CD4-positive, CD25-positive, alpha-beta regulatory T cell (primary cell): Measurements from ENCODE around the gene PELI1. TPM values are rescaled to one million over a fixed set of nuclear protein-coding genes. Genes with fewer than 3 reads are reported as not detected.
"Not testable (repeated sequence)": the region's sequence is repeated elsewhere in the genome, so short reads cannot be mapped to it uniquely, and the experiment has no call there.

Experiments used
- ATAC-seq, 2 donors: fragments of 150-1000 bp; cut with Tn5 transposase; one replicate each; pipeline ENCODE4 v1.10.0; 2021; ENCODE audit warnings: low read depth in 2 of 2, moderate number of reproducible peaks in 2 of 2, moderate library complexity in 1 of 2
- DNase-seq, 3 donors: peaks; one replicate each; pipeline versions ENCODE4 v3.0.0 to v3.0.0-alpha.2; 2012 to 2022; ENCODE audit warnings: mixed read lengths in 1 of 3
- H3K27ac ChIP-seq: one replicate; pipeline ENCODE4 v1.7.0; 2013; ENCODE audit warnings: mild to moderate bottlenecking, low read length; ENCODE audit not compliant: insufficient read depth, poor library complexity, severe bottlenecking
- H3K27me3 ChIP-seq: one replicate; pipeline ENCODE4 v1.7.0; 2013; ENCODE audit warnings: low read length; ENCODE audit not compliant: control insufficient read depth, insufficient read depth
- H3K36me3 ChIP-seq: one replicate; pipeline ENCODE4 v1.7.0; 2013; ENCODE audit warnings: mild to moderate bottlenecking, low read length, moderate library complexity; ENCODE audit not compliant: control insufficient read depth, insufficient read depth
- H3K4me1 ChIP-seq: 2 replicates; pipeline ENCODE4 v1.7.0; 2013; ENCODE audit warnings: mild to moderate bottlenecking, low read length; ENCODE audit not compliant: insufficient read depth, control insufficient read depth, poor library complexity, severe bottlenecking
- H3K4me3 ChIP-seq: one replicate; pipeline ENCODE4 v1.7.0; 2013; ENCODE audit warnings: low read depth, mild to moderate bottlenecking, low read length, moderate library complexity
- H3K9me3 ChIP-seq, 2 experiments: 1 replicate in 1 of 2; 2 replicates in 1 of 2; pipeline ENCODE4 v1.7.0; 2013; ENCODE audit warnings: low read length in 2 of 2, mild to moderate bottlenecking in 1 of 2, moderate library complexity in 1 of 2; ENCODE audit not compliant: control insufficient read depth in 2 of 2
- H3K27ac Mint-ChIP-seq, 3 donors: one replicate each; pipeline ENCODE4 v1.8.0; 2020 to 2022; ENCODE audit warnings: mild to moderate bottlenecking in 3 of 3, mixed read lengths in 3 of 3, moderate library complexity in 2 of 3
- H3K27me3 Mint-ChIP-seq: one replicate; pipeline ENCODE4 v1.8.0; 2022; ENCODE audit warnings: mild to moderate bottlenecking, mixed read lengths
- H3K36me3 Mint-ChIP-seq: one replicate; pipeline ENCODE4 v1.8.0; 2020; ENCODE audit warnings: mixed read lengths
- H3K4me1 Mint-ChIP-seq, 4 donors: one replicate each; pipeline ENCODE4 v1.8.0; 2020 to 2022; ENCODE audit warnings: mixed read lengths in 4 of 4, mild to moderate bottlenecking in 1 of 4
- H3K4me3 Mint-ChIP-seq, 4 donors: one replicate each; pipeline ENCODE4 v1.8.0; 2020 to 2022; ENCODE audit warnings: mild to moderate bottlenecking in 4 of 4, mixed read lengths in 4 of 4, moderate library complexity in 3 of 4
- H3K9me3 Mint-ChIP-seq, 7 donors: one replicate each; pipeline ENCODE4 v1.8.0; 2020 to 2022; ENCODE audit warnings: mixed read lengths in 7 of 7, mild to moderate bottlenecking in 3 of 7, moderate library complexity in 2 of 7
- polyA plus RNA-seq, 4 donors: library from polyadenylated mRNA; unstranded; fragments of 300-500 nt; fragmentation: Illumina TruSeq; gene quantifications; one replicate each; pipeline ENCODE4 v1.2.3, GENCODE V29; 2021
- total RNA-seq: library from RNA; stranded (reverse); gene quantifications from one replicate; pipeline ENCODE4 v1.2.3, GENCODE V29; 2022

Gene PELI1
- total and polyA plus RNA-seq, 5 donors from 2014 or later, result 32.9 to 405 (median 34.2) TPM

GRCh38 chr2:64111426-64111825 lies 32.8 kb downstream of the PELI1 start:
- no peak for ATAC-seq

GRCh38 chr2:64108666-64109241 lies 35.5 kb downstream of the PELI1 start:
- DNase-seq, result no peak
- Mint-ChIP-seq H3K4me1 (peaks cover 46 to 96% (median 76%) of the 10 kb centered on the region in 4 donors), H3K27me3 (no peaks in the 10 kb centered on the region), H3K4me3 (peak overlapping the region; percentile 29 to 56 (median 44)), H3K27ac (peak overlapping the region; percentile 82 to 95 (median 83)), H3K9me3 (peaks cover 0 to 2% (median 0%) of the 10 kb centered on the region in 7 donors), H3K36me3 (peaks cover 39% of the 10 kb centered on the region)
- Histone ChIP-seq H3K27me3 (no peaks in the 10 kb centered on the region), H3K4me1 (peaks cover 59% of the 10 kb centered on the region), H3K9me3 (no peaks in the 10 kb centered on the region), H3K27ac (peak overlapping the region; percentile 24), H3K4me3 (peak overlapping the region; percentile 15), H3K36me3 (peaks cover 38% of the 10 kb centered on the region)
- no peak for ATAC-seq

More at GRCh38 chr2:64111426-64111825, 32.8 kb downstream of the PELI1 start:
- Mint-ChIP-seq H3K36me3 (peaks cover 19% of the 10 kb centered on the region), H3K4me3 (no peak overlapping the region), H3K27me3 (no peaks in the 10 kb centered on the region), H3K9me3 (peaks cover 0 to 2% (median 0%) of the 10 kb centered on the region in 7 donors), H3K27ac (peak overlapping the region in 1 of 3 donors; percentile 83), H3K4me1 (peaks cover 58 to 97% (median 75%) of the 10 kb centered on the region in 4 donors)
- Histone ChIP-seq H3K27me3 (no peaks in the 10 kb centered on the region), H3K9me3 (no peaks in the 10 kb centered on the region), H3K36me3 (peaks cover 17% of the 10 kb centered on the region), H3K4me3 (no peak overlapping the region), H3K27ac (no peak overlapping the region), H3K4me1 (peaks cover 75% of the 10 kb centered on the region)
- no peak for DNase-seq

GRCh38 chr2:64106481-64106880 lies 37.7 kb downstream of the PELI1 start:
- Mint-ChIP-seq H3K27ac (peak overlapping the region in 2 of 3 donors; percentile 47 to 90), H3K4me3 (peak overlapping the region in 3 of 4 donors; percentile 3 to 22 (median 8)), H3K36me3 (peaks cover 48% of the 10 kb centered on the region), H3K9me3 (peaks cover 0 to 2% (median 0%) of the 10 kb centered on the region in 7 donors), H3K4me1 (peaks cover 44 to 98% (median 77%) of the 10 kb centered on the region in 4 donors), H3K27me3 (no peaks in the 10 kb centered on the region)
- Histone ChIP-seq H3K9me3 (no peaks in the 10 kb centered on the region), H3K27ac (no peak overlapping the region), H3K36me3 (peaks cover 38% of the 10 kb centered on the region), H3K4me3 (no peak overlapping the region), H3K27me3 (no peaks in the 10 kb centered on the region), H3K4me1 (peaks cover 64% of the 10 kb centered on the region)
- ATAC-seq (no peak), DNase-seq (no peak)

- Mint-ChIP-seq H3K4me1 (peaks cover 38 to 98% (median 78%) of the 10 kb centered on the region in 4 donors), H3K27me3 (no peaks in the 10 kb centered on the region), H3K4me3 (peak overlapping the region in 2 of 4 donors; percentile 8 to 39), H3K27ac (peak overlapping the region; percentile 47 to 90 (median 68)), H3K36me3 (peaks cover 48% of the 10 kb centered on the region), H3K9me3 (peaks cover 0 to 2% (median 0%) of the 10 kb centered on the region in 7 donors)
- H3K4me1 ChIP-seq, result peaks cover 64% of the 10 kb centered on the region
- H3K27ac ChIP-seq, result peak overlapping the region; percentile 21
- peaks cover 38% of the 10 kb centered on the region for H3K36me3 ChIP-seq
- no peak for DNase-seq
- H3K4me3 ChIP-seq, result no peak overlapping the region
- no peaks in the 10 kb centered on the region for H3K9me3 ChIP-seq
- no peak for ATAC-seq
- H3K27me3 ChIP-seq, result no peaks in the 10 kb centered on the region
Measured at GRCh38 chr2:64105670-64106461, 38.4 kb downstream of the PELI1 start.

DNA sequence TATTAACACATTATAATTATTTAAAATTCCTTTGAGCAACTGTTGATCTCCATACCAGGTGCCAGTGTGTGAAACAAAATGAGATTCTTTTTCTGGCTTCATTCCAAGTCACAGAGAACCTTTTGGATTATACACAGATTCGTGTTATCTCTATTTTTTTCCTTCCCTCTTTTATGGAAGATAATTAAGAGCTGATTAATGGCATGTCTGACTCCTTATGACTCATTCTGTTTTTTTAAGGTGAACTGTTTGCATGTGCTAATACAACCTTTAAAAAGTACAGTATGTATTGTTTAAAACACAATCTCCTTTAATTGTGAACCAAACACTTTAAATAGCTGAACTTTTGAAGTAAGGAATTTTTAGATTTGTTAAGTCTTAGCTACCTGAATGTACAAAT lies 39.3 kb downstream of the PELI1 start:
- Mint-ChIP-seq H3K4me1 (peaks cover 31 to 97% (median 77%) of the 10 kb centered on the region in 4 donors), H3K27ac (peak overlapping the region; percentile 47 to 68 (median 63)), H3K9me3 (peaks cover 0 to 2% (median 0%) of the 10 kb centered on the region in 7 donors), H3K36me3 (peaks cover 48% of the 10 kb centered on the region), H3K4me3 (peak overlapping the region in 2 of 4 donors; percentile 8 to 61), H3K27me3 (no peaks in the 10 kb centered on the region)
- ATAC-seq (no peak), DNase-seq (no peak)
- no peak overlapping the region for H3K27ac ChIP-seq
- peaks cover 39% of the 10 kb centered on the region for H3K36me3 ChIP-seq
- H3K27me3 ChIP-seq, result no peaks in the 10 kb centered on the region
- peaks cover 65% of the 10 kb centered on the region for H3K4me1 ChIP-seq
- H3K9me3 ChIP-seq, result no peaks in the 10 kb centered on the region
- H3K4me3 ChIP-seq, result no peak overlapping the region

DNA sequence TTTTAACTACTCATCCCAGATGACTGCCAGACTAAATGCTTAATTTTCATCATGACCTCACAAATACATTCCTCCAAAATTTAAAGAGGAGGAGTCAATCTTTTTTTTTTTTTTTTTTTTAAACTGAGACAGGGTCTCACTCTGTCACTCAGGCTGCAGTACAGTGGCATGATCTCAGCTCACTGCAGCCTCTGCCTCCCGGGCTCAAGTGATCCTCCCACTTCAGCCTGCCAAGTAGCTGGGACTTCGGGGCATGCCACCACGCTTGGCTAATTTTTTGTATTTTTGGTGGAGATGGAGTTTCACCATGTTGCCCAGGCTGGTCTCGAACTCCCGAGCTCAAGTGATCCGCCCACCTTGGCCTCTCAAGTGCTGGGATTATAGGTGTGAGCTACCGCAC lies 41.5 kb downstream of the PELI1 start:
- not testable (repeated sequence) for H3K9me3 ChIP-seq, ATAC-seq, H3K27me3 ChIP-seq, H3K27me3 Mint-ChIP-seq, H3K9me3 Mint-ChIP-seq, DNase-seq
- Histone ChIP-seq H3K4me1 (peaks cover 52% of the 10 kb centered on the region), H3K36me3 (peaks cover 54% of the 10 kb centered on the region), H3K27ac (peak overlapping the region; percentile 85), H3K4me3 (peak overlapping the region; percentile 30)
- peaks cover 38 to 95% (median 76%) of the 10 kb centered on the region in 4 donors for H3K4me1 Mint-ChIP-seq
- peak overlapping the region; percentile 77 to 91 (median 85) for H3K27ac Mint-ChIP-seq
- peaks cover 58% of the 10 kb centered on the region for H3K36me3 Mint-ChIP-seq
- H3K4me3 Mint-ChIP-seq, result peak overlapping the region in 3 of 4 donors; percentile 32 to 62 (median 46)

DNA sequence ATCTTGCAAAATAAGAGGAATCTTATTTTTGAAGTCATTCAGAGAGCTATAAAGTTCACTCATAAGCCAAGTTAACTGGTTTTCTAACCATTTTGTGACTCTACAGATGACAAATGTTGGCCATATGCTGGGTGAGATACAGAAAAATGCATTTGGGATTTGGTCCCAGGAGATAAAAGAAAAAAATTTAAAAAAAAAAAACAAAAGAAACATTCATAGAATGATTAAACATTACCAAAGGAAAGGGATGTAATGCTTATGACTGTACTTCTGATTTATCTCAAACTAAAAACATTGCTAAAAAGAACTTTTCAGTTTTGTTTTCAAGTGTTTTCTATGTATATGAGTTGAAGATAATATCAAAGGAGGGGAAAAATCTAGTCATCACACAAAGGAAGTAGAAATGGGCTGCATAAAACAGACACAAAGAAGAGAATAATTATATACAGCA lies 43.1 kb downstream of the PELI1 start:
- Mint-ChIP-seq H3K9me3 (peaks cover 0 to 4% (median 2%) of the 10 kb centered on the region in 7 donors), H3K27ac (peak overlapping the region; percentile 59 to 93 (median 85)), H3K4me3 (peak overlapping the region; percentile 31 to 90 (median 64)), H3K36me3 (peaks cover 53% of the 10 kb centered on the region), H3K4me1 (peaks cover 50 to 92% (median 72%) of the 10 kb centered on the region in 4 donors), H3K27me3 (no peaks in the 10 kb centered on the region)
- H3K4me1 ChIP-seq, result peaks cover 46% of the 10 kb centered on the region
- H3K27ac ChIP-seq, result peak overlapping the region; percentile 85
- H3K36me3 ChIP-seq, result peaks cover 54% of the 10 kb centered on the region
- no peaks in the 10 kb centered on the region for H3K9me3 ChIP-seq
- H3K27me3 ChIP-seq, result no peaks in the 10 kb centered on the region
- H3K4me3 ChIP-seq, result peak overlapping the region; percentile 79
- DNase-seq, result peak in 2 of 3 donors; percentile 64 to 76
- peak; percentile 70 to 71 for ATAC-seq
